SK-N-SH (cell line): Measurements from ENCODE around the gene ZNF608.

ENCODE experiments used
- CTCF ChIP-seq: fragments of 200-600 bp; sonication (generic); IDR thresholded peaks from 2 replicates; pipeline ENCODE4 v1.6.1; 2017; ENCODE audit warnings: antibody characterized with exemption, mild to moderate bottlenecking, moderate library complexity
- EZH2phosphoT487 ChIP-seq: fragments of 200-600 bp; sonication (generic); IDR thresholded peaks from 2 replicates; pipeline ENCODE4 v1.6.1; 2017; ENCODE audit warnings: low read depth, mixed run types, mild to moderate bottlenecking, antibody characterized with exemption, moderate library complexity, borderline replicate concordance
- FOSL2 ChIP-seq: IDR thresholded peaks from 2 replicates; pipeline ENCODE4 v1.4.0; 2012; ENCODE audit warnings: low read depth, mild to moderate bottlenecking, moderate library complexity, borderline replicate concordance
- FOXM1 ChIP-seq: IDR thresholded peaks from 2 replicates; pipeline ENCODE4 v1.4.0; 2012; ENCODE audit warnings: low read depth, mild to moderate bottlenecking
- GABPA ChIP-seq: IDR thresholded peaks from 2 replicates; pipeline ENCODE4 v1.4.0; 2012; ENCODE audit warnings: low read depth, mild to moderate bottlenecking
- JUND ChIP-seq: IDR thresholded peaks from 2 replicates; pipeline ENCODE4 v1.4.0; 2012
- POLR2AphosphoS5 ChIP-seq: IDR thresholded peaks from 2 replicates; pipeline ENCODE4 v1.6.1; 2012; ENCODE audit warnings: low read depth, low read length
- RAD21 ChIP-seq: IDR thresholded peaks from 2 replicates; pipeline ENCODE4 v1.6.1; 2012; ENCODE audit warnings: mild to moderate bottlenecking, low read length
- RFX5 ChIP-seq: IDR thresholded peaks from 2 replicates; pipeline ENCODE4 v1.6.1; 2012; ENCODE audit warnings: mild to moderate bottlenecking, improper control_type of control experiment, low read length
- RXRA ChIP-seq: IDR thresholded peaks from 2 replicates; pipeline ENCODE4 v1.4.0; 2012; ENCODE audit warnings: low read depth, mild to moderate bottlenecking, borderline replicate concordance
- SIN3A ChIP-seq: IDR thresholded peaks from 2 replicates; pipeline ENCODE4 v1.6.1; 2012; ENCODE audit warnings: low read depth, mild to moderate bottlenecking, low read length, moderate library complexity, borderline replicate concordance
- TAF1 ChIP-seq: IDR thresholded peaks from 2 replicates; pipeline ENCODE4 v1.6.1; 2012; ENCODE audit warnings: low read depth, mild to moderate bottlenecking, low read length, moderate library complexity, borderline replicate concordance
- TF ChIP-seq, protein P1 (sequence below): fragments of 150-350 bp; IDR thresholded peaks from 2 replicates; pipeline ENCODE4 v1.6.1; 2017; ENCODE audit warnings: antibody characterized with exemption, low read length, low read depth, borderline replicate concordance

DNA sequence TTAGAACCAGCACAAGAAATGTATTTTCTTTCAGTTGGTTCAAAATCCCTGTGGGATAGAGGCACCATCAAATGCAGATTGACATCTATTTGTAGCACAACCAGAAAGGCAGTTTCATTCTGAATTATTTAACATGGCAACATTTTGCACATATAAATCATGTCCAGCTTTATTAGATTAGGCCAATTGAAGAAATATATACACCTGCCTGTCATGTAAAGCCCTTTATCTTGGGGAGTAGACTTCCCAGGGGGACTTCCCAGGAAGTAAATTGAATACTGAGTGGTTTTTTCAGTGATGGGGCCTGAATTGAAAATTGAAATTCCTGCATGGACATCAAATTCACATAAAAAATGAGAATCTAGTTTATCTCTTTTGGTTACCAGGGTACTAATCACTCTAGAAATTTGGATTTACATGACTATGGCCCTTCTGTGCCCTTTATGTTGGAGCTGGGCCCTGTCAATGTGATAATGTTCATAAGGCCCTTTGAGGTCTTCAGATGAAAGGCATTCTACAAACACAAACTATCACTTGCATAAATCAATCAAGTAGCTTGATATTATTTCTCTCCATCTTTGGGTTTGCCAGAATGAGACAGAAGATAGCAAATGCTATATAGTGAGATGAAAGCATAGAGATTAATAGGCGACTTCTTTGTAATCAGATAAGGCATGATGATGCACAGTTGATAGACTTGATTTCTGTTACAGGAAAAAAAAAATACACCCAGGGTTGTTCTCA, 26.2 kb upstream of the ZNF608 start:
- TF ChIP-seq CTCF, result no peak
- TF ChIP-seq RFX5, result no peak
- TF ChIP-seq EZH2phosphoT487, result no peak
- TF ChIP-seq TAF1, result no peak
- no peak for TF ChIP-seq RXRA
- TF ChIP-seq RAD21, result no peak
- TF ChIP-seq, protein P1, sequence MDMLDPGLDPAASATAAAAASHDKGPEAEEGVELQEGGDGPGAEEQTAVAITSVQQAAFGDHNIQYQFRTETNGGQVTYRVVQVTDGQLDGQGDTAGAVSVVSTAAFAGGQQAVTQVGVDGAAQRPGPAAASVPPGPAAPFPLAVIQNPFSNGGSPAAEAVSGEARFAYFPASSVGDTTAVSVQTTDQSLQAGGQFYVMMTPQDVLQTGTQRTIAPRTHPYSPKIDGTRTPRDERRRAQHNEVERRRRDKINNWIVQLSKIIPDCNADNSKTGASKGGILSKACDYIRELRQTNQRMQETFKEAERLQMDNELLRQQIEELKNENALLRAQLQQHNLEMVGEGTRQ, result no peak
- no peak for TF ChIP-seq SIN3A
- no peak; the same call in 1 of the 2 replicates for TF ChIP-seq FOXM1
- no peak for TF ChIP-seq JUND
- TF ChIP-seq POLR2AphosphoS5, result no peak
- TF ChIP-seq GABPA, result no peak
- TF ChIP-seq FOSL2, result no peak
